Vagina (tissue), 2 donors: ENCODE measurements around the gene LHX6.

Experiments used
- POLR2A ChIP-seq, 2 donors: fragments of 450-650 bp; IDR thresholded peaks; one replicate each; pipeline ENCODE4 v1.6.1; 2017; ENCODE audit warnings: antibody characterized with exemption in 2 of 2, mild to moderate bottlenecking in 2 of 2, moderate library complexity in 2 of 2
- TF ChIP-seq, protein P1 (sequence below), 3 experiments: fragments of 450-650 bp in 2 of 3; fragments of 200-600 bp in 1 of 3; sonication (generic) in 1 of 3; IDR thresholded peaks; one replicate each; pipeline ENCODE4 v1.5.1; 2017 to 2019; ENCODE audit warnings: antibody characterized with exemption in 3 of 3, mild to moderate bottlenecking in 2 of 3, moderate library complexity in 2 of 3

DNA sequence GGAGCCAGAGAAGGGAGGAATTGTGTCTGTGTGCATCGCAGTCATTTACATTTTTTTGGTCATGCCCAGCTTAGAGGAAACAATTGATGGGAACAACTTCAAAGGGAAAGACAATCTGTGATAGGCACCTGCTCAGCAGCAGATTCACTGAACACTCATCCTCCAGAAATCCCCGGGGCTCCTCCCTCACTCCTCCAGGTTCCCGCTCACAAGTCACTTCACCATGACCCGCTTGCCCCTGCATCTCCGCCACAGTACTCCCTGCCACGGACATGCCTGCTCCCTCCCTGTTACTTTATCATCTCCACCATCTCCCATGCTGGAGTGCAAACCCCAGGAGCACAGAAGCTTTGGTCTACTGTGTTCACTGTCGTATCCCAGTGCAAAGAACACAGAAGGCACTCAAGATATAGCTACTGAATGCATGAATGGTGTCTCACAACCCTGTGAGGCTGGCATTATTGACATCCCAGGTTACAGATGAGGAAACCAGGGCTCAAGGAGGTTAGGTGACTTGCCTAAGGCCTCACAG is 16.2 kb downstream of the LHX6 start:
- TF ChIP-seq, protein P1, sequence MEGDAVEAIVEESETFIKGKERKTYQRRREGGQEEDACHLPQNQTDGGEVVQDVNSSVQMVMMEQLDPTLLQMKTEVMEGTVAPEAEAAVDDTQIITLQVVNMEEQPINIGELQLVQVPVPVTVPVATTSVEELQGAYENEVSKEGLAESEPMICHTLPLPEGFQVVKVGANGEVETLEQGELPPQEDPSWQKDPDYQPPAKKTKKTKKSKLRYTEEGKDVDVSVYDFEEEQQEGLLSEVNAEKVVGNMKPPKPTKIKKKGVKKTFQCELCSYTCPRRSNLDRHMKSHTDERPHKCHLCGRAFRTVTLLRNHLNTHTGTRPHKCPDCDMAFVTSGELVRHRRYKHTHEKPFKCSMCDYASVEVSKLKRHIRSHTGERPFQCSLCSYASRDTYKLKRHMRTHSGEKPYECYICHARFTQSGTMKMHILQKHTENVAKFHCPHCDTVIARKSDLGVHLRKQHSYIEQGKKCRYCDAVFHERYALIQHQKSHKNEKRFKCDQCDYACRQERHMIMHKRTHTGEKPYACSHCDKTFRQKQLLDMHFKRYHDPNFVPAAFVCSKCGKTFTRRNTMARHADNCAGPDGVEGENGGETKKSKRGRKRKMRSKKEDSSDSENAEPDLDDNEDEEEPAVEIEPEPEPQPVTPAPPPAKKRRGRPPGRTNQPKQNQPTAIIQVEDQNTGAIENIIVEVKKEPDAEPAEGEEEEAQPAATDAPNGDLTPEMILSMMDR (IDR thresholded peaks at IDR 0.05) = no peak
- TF ChIP-seq POLR2A (IDR thresholded peaks at IDR 0.05) = no peak
